ENCODE results near the gene CDC42EP3. TPM values are rescaled to one million over a fixed set of nuclear protein-coding genes. Genes with fewer than 3 reads are reported as not detected.

Gene CDC42EP3
- total RNA-seq, 2 donors from 2014 or later, result 42.2 to 57.4 TPM

DNA sequence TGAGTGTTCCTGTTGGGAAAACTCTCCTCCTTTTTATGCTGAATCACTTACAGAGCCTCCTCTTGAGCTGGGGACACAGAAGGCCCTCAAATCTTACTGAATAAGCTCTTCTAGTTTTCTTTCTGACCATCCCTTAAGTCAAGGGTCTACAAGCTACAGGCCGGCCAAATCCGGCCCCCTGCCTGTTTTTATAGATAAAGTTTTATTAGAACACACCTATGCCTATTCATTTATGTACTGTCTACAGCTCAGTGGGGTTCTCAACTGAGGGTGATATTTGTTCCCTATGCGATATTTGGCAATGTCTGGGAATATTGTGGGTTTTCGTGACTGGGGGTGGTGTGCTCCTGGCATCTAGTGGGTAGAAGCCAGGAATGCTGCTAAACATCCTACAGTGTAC lies 14.0 kb downstream of the CDC42EP3 start:
- TF ChIP-seq, protein P1, sequence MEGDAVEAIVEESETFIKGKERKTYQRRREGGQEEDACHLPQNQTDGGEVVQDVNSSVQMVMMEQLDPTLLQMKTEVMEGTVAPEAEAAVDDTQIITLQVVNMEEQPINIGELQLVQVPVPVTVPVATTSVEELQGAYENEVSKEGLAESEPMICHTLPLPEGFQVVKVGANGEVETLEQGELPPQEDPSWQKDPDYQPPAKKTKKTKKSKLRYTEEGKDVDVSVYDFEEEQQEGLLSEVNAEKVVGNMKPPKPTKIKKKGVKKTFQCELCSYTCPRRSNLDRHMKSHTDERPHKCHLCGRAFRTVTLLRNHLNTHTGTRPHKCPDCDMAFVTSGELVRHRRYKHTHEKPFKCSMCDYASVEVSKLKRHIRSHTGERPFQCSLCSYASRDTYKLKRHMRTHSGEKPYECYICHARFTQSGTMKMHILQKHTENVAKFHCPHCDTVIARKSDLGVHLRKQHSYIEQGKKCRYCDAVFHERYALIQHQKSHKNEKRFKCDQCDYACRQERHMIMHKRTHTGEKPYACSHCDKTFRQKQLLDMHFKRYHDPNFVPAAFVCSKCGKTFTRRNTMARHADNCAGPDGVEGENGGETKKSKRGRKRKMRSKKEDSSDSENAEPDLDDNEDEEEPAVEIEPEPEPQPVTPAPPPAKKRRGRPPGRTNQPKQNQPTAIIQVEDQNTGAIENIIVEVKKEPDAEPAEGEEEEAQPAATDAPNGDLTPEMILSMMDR (IDR thresholded peaks at IDR 0.05), result no peak
- Histone ChIP-seq H3K36me3 (no peaks in the 10 kb centered on the region), H3K4me3 (no peak overlapping the region), H3K9me3 (no peaks in the 10 kb centered on the region), H3K27ac (peak overlapping the region; percentile 51 to 59), H3K4me1 (ENCODE audit: control insufficient read depth in 1 of 2, low read depth in 2 of 2) (peaks cover 46 to 97% of the 10 kb centered on the region in 2 donors), H3K27me3 (replicated peaks; ENCODE audit: insufficient read depth) (no peaks in the 10 kb centered on the region)
- ATAC-seq (ENCODE audit: insufficient number of reproducible peaks, low FRiP score, low read depth) (no peak), DNase-seq (ENCODE audit: low spot score) (no peak)

DNA sequence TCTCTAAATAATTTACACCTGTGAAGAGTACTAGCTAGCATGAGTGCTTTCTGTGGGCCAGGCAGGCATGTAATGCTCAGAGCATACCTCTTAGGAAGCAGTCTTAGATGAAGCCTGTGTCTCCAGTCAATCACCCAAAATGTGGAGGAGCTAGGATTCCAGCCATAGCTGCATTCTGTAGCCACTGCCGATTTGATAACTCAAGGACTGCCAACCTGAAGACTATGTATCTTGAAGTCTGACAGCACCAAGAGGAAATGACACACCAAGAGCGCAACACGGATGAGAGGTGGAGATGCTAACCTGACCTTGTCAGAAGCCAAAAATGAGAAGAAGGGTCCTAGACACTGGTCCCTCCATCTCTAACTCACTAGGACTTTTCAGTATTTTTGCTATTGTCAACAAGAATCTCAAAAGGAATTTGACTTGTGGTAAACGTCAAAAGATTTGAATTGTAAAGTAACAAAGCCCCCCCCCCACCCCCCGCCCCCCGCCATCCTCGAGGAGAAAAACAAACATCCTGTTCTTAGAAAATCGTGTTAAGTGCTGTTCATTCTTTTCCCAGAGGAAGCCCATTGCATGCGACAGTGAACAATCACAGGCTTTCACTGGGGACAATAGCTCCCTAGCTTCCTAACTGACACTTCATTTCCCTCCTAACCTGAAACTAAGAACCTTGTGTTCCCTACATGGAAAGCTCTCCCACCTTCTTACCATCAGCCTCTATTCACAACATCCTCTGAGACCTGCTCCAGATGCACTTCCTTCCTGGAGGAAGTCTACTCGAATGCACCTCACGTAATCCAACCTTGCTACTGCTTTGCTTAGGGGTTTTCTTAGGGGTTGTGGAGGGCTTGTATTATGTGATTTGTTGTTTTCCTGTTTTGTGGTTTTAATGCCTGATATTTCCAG lies 14.7 kb downstream of the CDC42EP3 start:
- no peak for ATAC-seq (ENCODE audit: insufficient number of reproducible peaks, low FRiP score, low read depth)
- H3K4me3 ChIP-seq, result no peak overlapping the region
- TF ChIP-seq, protein P1 (IDR thresholded peaks at IDR 0.05), result no peak
- H3K27me3 ChIP-seq (replicated peaks; ENCODE audit: insufficient read depth), result no peaks in the 10 kb centered on the region
- H3K9me3 ChIP-seq, result no peaks in the 10 kb centered on the region
- peaks cover 46 to 96% of the 10 kb centered on the region in 2 donors for H3K4me1 ChIP-seq (ENCODE audit: control insufficient read depth in 1 of 2, low read depth in 2 of 2)
- no peak for DNase-seq (ENCODE audit: low spot score)
- H3K36me3 ChIP-seq, result no peaks in the 10 kb centered on the region
- peak overlapping the region; percentile 64 for H3K27ac ChIP-seq

DNA sequence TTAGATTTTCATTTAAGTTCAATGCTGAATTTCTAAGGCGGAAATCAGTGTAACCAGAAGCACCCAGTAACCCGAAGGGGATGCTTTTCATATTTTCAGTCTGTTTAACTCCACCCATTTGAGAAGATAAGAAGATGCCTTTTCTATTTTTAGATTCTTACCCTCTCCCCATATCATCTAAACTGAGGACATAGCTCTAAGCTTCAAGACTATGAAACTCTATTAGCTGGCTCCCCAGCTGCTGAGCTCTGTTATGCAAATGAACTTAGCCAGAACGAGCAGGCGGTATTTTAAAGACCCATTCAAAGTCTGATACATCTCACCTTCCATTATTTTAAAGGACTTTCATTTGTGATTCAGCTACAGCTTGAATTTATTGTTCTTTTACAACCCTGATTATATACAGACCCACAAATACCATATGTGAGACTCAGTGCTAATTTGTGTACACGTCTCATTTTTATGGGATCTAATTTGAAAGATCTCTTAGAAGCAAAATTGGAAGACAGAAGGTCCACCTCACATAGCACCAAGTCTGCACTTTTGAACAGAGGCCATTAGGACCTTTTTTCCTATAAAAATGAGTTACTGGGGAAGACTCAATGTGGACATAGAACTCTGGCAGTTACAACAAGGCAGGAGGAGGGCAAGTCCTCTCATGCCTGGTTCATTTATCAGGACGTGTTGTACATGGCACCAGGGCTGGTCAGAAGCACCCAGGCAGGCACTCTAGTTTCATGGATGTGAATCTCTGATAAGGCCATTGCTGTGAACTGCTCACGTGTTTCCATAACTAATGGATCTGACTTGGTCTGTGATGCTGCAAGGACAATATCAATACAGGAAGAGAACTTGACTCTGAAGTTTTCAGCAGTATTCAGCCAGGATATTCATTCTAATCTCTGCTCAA lies 16.3 kb downstream of the CDC42EP3 start:
- H3K27me3 ChIP-seq (replicated peaks; ENCODE audit: insufficient read depth), result no peaks in the 10 kb centered on the region
- no peaks in the 10 kb centered on the region for H3K36me3 ChIP-seq
- no peak overlapping the region for H3K4me3 ChIP-seq
- H3K9me3 ChIP-seq, result no peaks in the 10 kb centered on the region
- peaks cover 46 to 96% of the 10 kb centered on the region in 2 donors for H3K4me1 ChIP-seq (ENCODE audit: control insufficient read depth in 1 of 2, low read depth in 2 of 2)
- ATAC-seq (ENCODE audit: insufficient number of reproducible peaks, low FRiP score, low read depth) (no peak), DNase-seq (ENCODE audit: low spot score) (no peak)
- peak overlapping the region; percentile 64 to 77 for H3K27ac ChIP-seq
- TF ChIP-seq, protein P1 (IDR thresholded peaks at IDR 0.05), result no peak

DNA sequence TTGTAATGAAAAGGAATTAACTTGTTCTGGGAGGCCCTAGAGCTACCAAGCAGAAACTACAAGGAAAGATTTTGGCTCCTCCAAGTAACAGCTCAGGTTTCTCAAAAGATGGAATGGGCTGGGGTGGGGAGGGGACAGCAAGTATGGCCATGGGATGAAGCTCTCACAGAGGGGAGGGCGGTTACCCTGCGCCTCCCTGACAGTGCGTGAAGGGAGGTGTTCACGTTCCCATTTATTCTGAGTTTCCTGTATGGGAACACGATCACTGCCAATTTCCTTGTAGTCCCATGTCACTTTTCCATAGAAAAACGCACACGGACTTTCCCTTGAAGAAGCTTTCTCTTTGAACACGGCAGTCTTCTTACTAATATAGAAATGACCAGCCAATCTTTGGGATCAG lies 17.0 kb downstream of the CDC42EP3 start:
- TF ChIP-seq, protein P1 (IDR thresholded peaks at IDR 0.05), result no peak
- ATAC-seq (ENCODE audit: insufficient number of reproducible peaks, low FRiP score, low read depth) (no peak), DNase-seq (ENCODE audit: low spot score) (no peak)
- Histone ChIP-seq H3K9me3 (no peaks in the 10 kb centered on the region), H3K4me3 (peak overlapping the region; percentile 15), H3K27ac (peak overlapping the region; percentile 64 to 77), H3K4me1 (ENCODE audit: control insufficient read depth in 1 of 2, low read depth in 2 of 2) (peaks cover 49 to 96% of the 10 kb centered on the region in 2 donors), H3K27me3 (replicated peaks; ENCODE audit: insufficient read depth) (no peaks in the 10 kb centered on the region), H3K36me3 (no peaks in the 10 kb centered on the region)

Data from thoracic aorta (tissue), 2 donors.